ENCODE results near the gene CRLF3. TPM values are rescaled to one million over a fixed set of nuclear protein-coding genes. Genes with fewer than 3 reads are reported as not detected.

CRLF3 gene
- total and polyA plus RNA-seq, 10 of the 15 experiments (the other 5 are each of a cell fraction or from before 2014, with no cell fraction given), result 10.0 to 39.2 (median 26.7) TPM

DNA sequence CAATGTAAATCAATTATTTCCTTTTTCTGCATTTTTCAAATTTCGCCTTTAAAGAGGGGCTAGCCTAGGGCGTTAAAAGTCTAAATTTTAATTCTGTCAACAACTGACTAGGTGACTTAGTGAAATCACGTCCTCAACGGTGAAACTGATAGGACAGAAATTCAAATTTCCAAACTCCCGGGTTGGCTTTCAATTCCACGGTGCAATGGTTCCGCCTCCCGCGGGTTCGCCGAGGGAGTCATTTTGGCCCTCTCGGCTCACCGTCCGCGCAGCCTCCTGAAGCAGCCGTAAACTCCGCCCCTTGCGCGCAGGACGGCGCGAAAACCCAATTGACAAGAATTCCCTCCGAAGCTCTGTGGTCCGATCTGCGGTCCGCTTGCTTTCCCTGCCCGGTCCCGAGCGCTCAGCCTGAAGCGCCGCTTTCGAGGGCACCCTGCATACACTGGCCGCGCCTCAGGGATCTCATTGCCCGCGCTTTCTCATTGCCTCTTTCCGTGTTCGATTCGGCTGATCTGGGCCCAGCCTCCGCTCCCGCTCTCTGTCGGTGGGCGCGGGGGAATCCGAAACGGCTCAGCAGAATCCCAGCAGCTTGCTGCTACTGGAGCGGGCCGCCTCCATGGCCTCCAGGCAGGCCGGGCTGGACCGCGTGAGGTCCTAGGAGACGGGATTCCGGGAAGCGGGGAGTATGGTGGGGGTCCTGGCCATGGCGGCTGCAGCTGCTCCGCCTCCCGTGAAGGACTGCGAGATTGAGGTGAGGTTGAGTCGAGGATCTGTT, 7.4 kb upstream of the CRLF3 start, which contains the start of gene ATAD5 (continued):
- no peak; the same call in 1 of the 2 replicates for TF ChIP-seq WRNIP1 (IDR thresholded peaks at IDR 0.05; ENCODE audit: borderline replicate concordance, low read depth, low read length)
- TF ChIP-seq MTA3 (IDR thresholded peaks at IDR 0.05; ENCODE audit: borderline replicate concordance, low read length), result 0 out of 2 replicates have a peak, but pooled peaks have one; percentile 32
- TF ChIP-seq GABPA (IDR thresholded peaks at IDR 0.05; ENCODE audit: low read depth), result no peak
- peak; percentile 44; the same call in 1 of the 2 replicates for TF ChIP-seq IRF4 (IDR thresholded peaks at IDR 0.05; ENCODE audit: low read depth, low read length)
- no peak for TF ChIP-seq RCOR1 (conservative IDR thresholded peaks at IDR 0.05; ENCODE audit: low read depth, low read length)
- TF ChIP-seq HCFC1 (IDR thresholded peaks at IDR 0.05; ENCODE audit: low read length), result peak; percentile 65
- TF ChIP-seq RAD21 (IDR thresholded peaks at IDR 0.05; ENCODE audit: insufficient read depth, low read depth, low read length), result no peak
- TF ChIP-seq SIN3A (IDR thresholded peaks at IDR 0.05; ENCODE audit: low read depth, low read length), result peak; percentile 98
- 0 out of 2 replicates have a peak, but pooled peaks have one; percentile 22 for TF ChIP-seq ATF7 (IDR thresholded peaks at IDR 0.05; ENCODE audit: low read depth)
- no peak for TF ChIP-seq EP300 (IDR thresholded peaks at IDR 0.05; ENCODE audit: borderline replicate concordance in 1 of 2, control insufficient read depth in 1 of 2, low read depth in 2 of 2, low read length in 2 of 2)
- no peak for TF ChIP-seq BCL11A (IDR thresholded peaks at IDR 0.05; ENCODE audit: low read depth, low read length)
- TF ChIP-seq, protein P1, sequence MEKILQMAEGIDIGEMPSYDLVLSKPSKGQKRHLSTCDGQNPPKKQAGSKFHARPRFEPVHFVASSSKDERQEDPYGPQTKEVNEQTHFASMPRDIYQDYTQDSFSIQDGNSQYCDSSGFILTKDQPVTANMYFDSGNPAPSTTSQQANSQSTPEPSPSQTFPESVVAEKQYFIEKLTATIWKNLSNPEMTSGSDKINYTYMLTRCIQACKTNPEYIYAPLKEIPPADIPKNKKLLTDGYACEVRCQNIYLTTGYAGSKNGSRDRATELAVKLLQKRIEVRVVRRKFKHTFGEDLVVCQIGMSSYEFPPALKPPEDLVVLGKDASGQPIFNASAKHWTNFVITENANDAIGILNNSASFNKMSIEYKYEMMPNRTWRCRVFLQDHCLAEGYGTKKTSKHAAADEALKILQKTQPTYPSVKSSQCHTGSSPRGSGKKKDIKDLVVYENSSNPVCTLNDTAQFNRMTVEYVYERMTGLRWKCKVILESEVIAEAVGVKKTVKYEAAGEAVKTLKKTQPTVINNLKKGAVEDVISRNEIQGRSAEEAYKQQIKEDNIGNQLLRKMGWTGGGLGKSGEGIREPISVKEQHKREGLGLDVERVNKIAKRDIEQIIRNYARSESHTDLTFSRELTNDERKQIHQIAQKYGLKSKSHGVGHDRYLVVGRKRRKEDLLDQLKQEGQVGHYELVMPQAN (conservative IDR thresholded peaks at IDR 0.05), result peak; percentile 99
- TF ChIP-seq ZNF592 (IDR thresholded peaks at IDR 0.05), result no peak
- TF ChIP-seq SUPT20H (IDR thresholded peaks at IDR 0.05; ENCODE audit: borderline replicate concordance, control insufficient read depth, low read depth, low read length), result no peak
- no peak for TF ChIP-seq SREBF2 (IDR thresholded peaks at IDR 0.05; ENCODE audit: low read length)
- TF ChIP-seq NFYA (IDR thresholded peaks at IDR 0.05; ENCODE audit: borderline replicate concordance, low read depth, low read length), result no peak
- TF ChIP-seq CTCF (IDR thresholded peaks at IDR 0.05 in 2 of 3, conservative IDR thresholded peaks at IDR 0.05 in 1 of 3; ENCODE audit: control insufficient read depth in 2 of 3, extremely low read depth in 1 of 3, insufficient read depth in 1 of 3, low read depth in 3 of 3, low read length in 3 of 3), result no peak
- TF ChIP-seq CREM (IDR thresholded peaks at IDR 0.05; ENCODE audit: low read depth), result no peak
- peak; percentile 86 for TF ChIP-seq STAT1 (conservative IDR thresholded peaks at IDR 0.05)
- no peak for TF ChIP-seq SPI1 (IDR thresholded peaks at IDR 0.05; ENCODE audit: borderline replicate concordance, insufficient read depth, low read depth, low read length)
- TF ChIP-seq, protein P2, sequence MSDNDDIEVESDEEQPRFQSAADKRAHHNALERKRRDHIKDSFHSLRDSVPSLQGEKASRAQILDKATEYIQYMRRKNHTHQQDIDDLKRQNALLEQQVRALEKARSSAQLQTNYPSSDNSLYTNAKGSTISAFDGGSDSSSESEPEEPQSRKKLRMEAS (IDR thresholded peaks at IDR 0.05; ENCODE audit: low read depth, low read length), result no peak

Data from GM12878 (cell line).